Tibial nerve (tissue), 4 donors: ENCODE data around the gene NEBL. TPM values are rescaled to one million over a fixed set of nuclear protein-coding genes. Genes with fewer than 3 reads are reported as not detected.

Source experiments
- DNase-seq, 2 donors: peaks; one replicate each; pipeline ENCODE4 v3.0.0-alpha.2; 2019; ENCODE audit warnings: low spot score in 2 of 2
- H3K27ac ChIP-seq, 4 donors: fragments of 200-600 bp; sonication (generic) in 3 of 4; one replicate each; pipeline ENCODE4 v1.5.1; 2017 to 2019; ENCODE audit warnings: mild to moderate bottlenecking in 1 of 4
- H3K27me3 ChIP-seq, 2 donors: fragments of 200-600 bp; sonication (generic) in 1 of 2; one replicate each; pipeline versions ENCODE4 v1.5.1 to v1.6.0; 2017 to 2019
- H3K36me3 ChIP-seq, 3 donors: fragments of 200-600 bp; sonication (generic); one replicate each; pipeline ENCODE4 v1.5.1; 2018 to 2019
- H3K4me1 ChIP-seq, 4 donors: fragments of 200-600 bp; sonication (generic) in 3 of 4; one replicate each; pipeline ENCODE4 v1.5.1; 2017 to 2019
- H3K4me3 ChIP-seq, 4 donors: fragments of 200-600 bp; sonication (generic) in 3 of 4; one replicate each; pipeline ENCODE4 v1.5.1; 2017 to 2019; ENCODE audit warnings: mild to moderate bottlenecking in 1 of 4, moderate library complexity in 1 of 4
- H3K9me3 ChIP-seq, 4 donors: fragments of 200-600 bp; sonication (generic) in 3 of 4; one replicate each; pipeline ENCODE4 v1.5.1; 2017 to 2019
- CTCF ChIP-seq, 5 experiments: fragments of 200-600 bp in 3 of 5; fragments of 450-650 bp in 2 of 5; sonication (generic) in 3 of 5; IDR thresholded peaks; one replicate each; pipeline ENCODE4 v1.5.1; 2016 to 2019; ENCODE audit warnings: antibody characterized with exemption in 5 of 5, mild to moderate bottlenecking in 3 of 5, moderate library complexity in 2 of 5
- EP300 ChIP-seq, 2 donors: sonication (generic); formaldehyde crosslinking; IDR thresholded peaks; one replicate each; pipeline ENCODE4 v1.6.1; 2017; ENCODE audit warnings: antibody characterized with exemption in 2 of 2, mild to moderate bottlenecking in 1 of 2
- POLR2A ChIP-seq, 2 donors: fragments of 450-650 bp; IDR thresholded peaks; one replicate each; pipeline ENCODE4 v1.6.1; 2017; ENCODE audit warnings: antibody characterized with exemption in 2 of 2, mild to moderate bottlenecking in 2 of 2, moderate library complexity in 2 of 2
- WGBS, 2 donors: methylation state at CpG; one replicate each; pipeline ENCODE4 v1.1.5; 2018; 5-methylcytosine and 5-hydroxymethylcytosine counted together
- total RNA-seq, 4 donors: library from RNA; depleted of rRNA; stranded (reverse); fragments of >200 nt; gene quantifications; one replicate each; pipeline ENCODE4 v1.1.0, GENCODE V29; 2016

The NEBL gene
- total RNA-seq, 4 donors from 2014 or later: 34.5 to 61.2 (median 49.7) TPM

GRCh38 chr10:20858292-20859124 is 38.6 kb downstream of the NEBL start:
- no peaks in the 10 kb centered on the region for H3K36me3 ChIP-seq
- H3K27me3 ChIP-seq: no peaks in the 10 kb centered on the region
- H3K4me1 ChIP-seq: peaks cover 0 to 4% (median 0%) of the 10 kb centered on the region in 4 donors
- 2 to 5% methylated on average over 2 of the region's 2 CpGs for WGBS, 2 donors
- H3K27ac ChIP-seq: no peak overlapping the region
- no peak overlapping the region for H3K4me3 ChIP-seq
- no peak for TF ChIP-seq POLR2A (IDR thresholded peaks at IDR 0.05)
- TF ChIP-seq CTCF (IDR thresholded peaks at IDR 0.05): peak; percentile 35 to 44 (median 40)
- no peak for TF ChIP-seq EP300 (IDR thresholded peaks at IDR 0.05)
- H3K9me3 ChIP-seq: no peaks in the 10 kb centered on the region
- no peak for DNase-seq

GRCh38 chr10:20856484-20856883 is 40.6 kb downstream of the NEBL start:
- Histone ChIP-seq H3K9me3 (no peaks in the 10 kb centered on the region), H3K36me3 (no peaks in the 10 kb centered on the region), H3K27ac (no peak overlapping the region), H3K27me3 (no peaks in the 10 kb centered on the region), H3K4me1 (peaks cover 0 to 4% (median 0%) of the 10 kb centered on the region in 4 donors), H3K4me3 (no peak overlapping the region)
- WGBS, 2 donors: 39 to 41% methylated on average over 1 of the region's 1 CpG
- DNase-seq: no peak
- TF ChIP-seq EP300 (IDR thresholded peaks at IDR 0.05) (no peak), CTCF (IDR thresholded peaks at IDR 0.05) (no peak), POLR2A (IDR thresholded peaks at IDR 0.05) (no peak)

DNA sequence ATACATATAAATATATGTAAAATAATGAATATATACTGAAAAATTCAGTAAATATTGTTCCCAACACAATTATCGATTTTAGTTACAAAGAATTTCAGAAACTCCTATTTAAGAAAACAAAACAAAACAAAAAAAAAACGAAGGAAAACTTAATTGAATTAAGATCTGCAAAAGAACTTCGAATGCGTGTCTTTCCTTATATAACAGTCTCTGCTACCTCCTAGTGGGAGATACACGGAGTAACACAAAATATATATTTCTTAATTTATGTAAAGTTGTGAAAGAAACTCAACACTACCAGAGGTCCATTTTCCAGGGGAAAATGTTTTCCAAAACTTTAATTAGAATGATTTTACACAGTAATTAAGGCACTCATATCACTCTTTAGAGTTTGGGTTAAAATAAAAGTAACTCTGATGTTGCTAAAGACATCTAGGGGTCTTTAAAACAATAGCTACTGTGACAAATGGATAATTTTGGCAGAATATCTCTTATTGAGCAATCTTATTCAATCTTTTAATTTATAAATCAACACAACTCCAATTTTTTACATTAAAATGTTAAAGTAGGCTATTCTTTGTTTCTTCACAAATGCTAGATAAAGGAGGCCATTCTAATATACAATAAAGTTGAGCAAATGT is 41.6 kb downstream of the NEBL start:
- Histone ChIP-seq H3K36me3 (no peaks in the 10 kb centered on the region), H3K27me3 (no peaks in the 10 kb centered on the region), H3K4me3 (no peak overlapping the region), H3K4me1 (peaks cover 0 to 4% (median 0%) of the 10 kb centered on the region in 4 donors), H3K9me3 (no peaks in the 10 kb centered on the region), H3K27ac (no peak overlapping the region)
- 11 to 15% methylated on average over 5 of the region's 5 CpGs for WGBS, 2 donors
- no peak for TF ChIP-seq POLR2A (IDR thresholded peaks at IDR 0.05)
- peak in 4 of 5 experiments; percentile 1 to 44 (median 24) for TF ChIP-seq CTCF (IDR thresholded peaks at IDR 0.05)
- DNase-seq: no peak

GRCh38 chr10:20853276-20853675 is 43.8 kb downstream of the NEBL start:
- Histone ChIP-seq H3K9me3 (no peaks in the 10 kb centered on the region), H3K4me3 (no peak overlapping the region), H3K27ac (no peak overlapping the region), H3K4me1 (peaks cover 0 to 4% (median 0%) of the 10 kb centered on the region in 4 donors), H3K36me3 (peaks cover 0 to 6% (median 0%) of the 10 kb centered on the region in 3 donors), H3K27me3 (no peaks in the 10 kb centered on the region)
- 97 to 98% methylated on average over 2 of the region's 2 CpGs for WGBS, 2 donors
- no peak for DNase-seq
- TF ChIP-seq POLR2A (IDR thresholded peaks at IDR 0.05): no peak
- no peak for TF ChIP-seq CTCF (IDR thresholded peaks at IDR 0.05)
- TF ChIP-seq EP300 (IDR thresholded peaks at IDR 0.05): no peak

DNA sequence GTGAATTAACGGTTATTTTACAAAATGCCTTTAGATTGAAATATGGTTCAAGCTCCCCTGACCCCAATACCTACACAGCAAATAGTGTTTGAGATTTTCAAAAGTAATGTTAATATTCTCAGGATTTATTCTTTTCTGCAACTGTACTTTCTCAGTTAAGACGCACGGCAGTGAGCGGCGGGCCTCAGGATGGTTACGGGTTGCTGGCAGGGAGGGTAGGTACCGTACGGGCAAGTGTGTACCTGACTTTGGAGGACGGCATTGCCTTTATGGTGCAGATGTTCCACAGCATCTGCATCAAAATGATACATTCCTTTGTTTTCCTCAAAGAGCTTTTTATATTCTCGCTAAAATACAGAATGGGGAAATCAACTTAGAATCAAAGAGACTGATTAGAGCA is 44.8 kb downstream of the NEBL start:
- no peak overlapping the region for H3K4me3 ChIP-seq
- H3K36me3 ChIP-seq: peaks cover 0 to 6% (median 0%) of the 10 kb centered on the region in 3 donors
- H3K4me1 ChIP-seq: peaks cover 0 to 4% (median 0%) of the 10 kb centered on the region in 4 donors
- H3K9me3 ChIP-seq: no peaks in the 10 kb centered on the region
- no peak for DNase-seq
- TF ChIP-seq POLR2A (IDR thresholded peaks at IDR 0.05): no peak
- no peak for TF ChIP-seq EP300 (IDR thresholded peaks at IDR 0.05)
- TF ChIP-seq CTCF (IDR thresholded peaks at IDR 0.05): no peak
- no peaks in the 10 kb centered on the region for H3K27me3 ChIP-seq
- WGBS, 2 donors: 92 to 93% methylated on average over 10 of the region's 10 CpGs
- no peak overlapping the region for H3K27ac ChIP-seq
